ENCODE measurements around the gene NAGS.
"Not testable (repeated sequence)": the region's sequence is repeated elsewhere in the genome, so short reads cannot be mapped to it uniquely, and the experiment has no call there.

Gene NAGS

GRCh38 chr17:44014133-44014436 lies 9.7 kb downstream of the NAGS start:
- H3K4me3 ChIP-seq (ENCODE audit: control insufficient read depth, low read depth, low read length), result peak overlapping the region; percentile 99
- TF ChIP-seq, protein P1, sequence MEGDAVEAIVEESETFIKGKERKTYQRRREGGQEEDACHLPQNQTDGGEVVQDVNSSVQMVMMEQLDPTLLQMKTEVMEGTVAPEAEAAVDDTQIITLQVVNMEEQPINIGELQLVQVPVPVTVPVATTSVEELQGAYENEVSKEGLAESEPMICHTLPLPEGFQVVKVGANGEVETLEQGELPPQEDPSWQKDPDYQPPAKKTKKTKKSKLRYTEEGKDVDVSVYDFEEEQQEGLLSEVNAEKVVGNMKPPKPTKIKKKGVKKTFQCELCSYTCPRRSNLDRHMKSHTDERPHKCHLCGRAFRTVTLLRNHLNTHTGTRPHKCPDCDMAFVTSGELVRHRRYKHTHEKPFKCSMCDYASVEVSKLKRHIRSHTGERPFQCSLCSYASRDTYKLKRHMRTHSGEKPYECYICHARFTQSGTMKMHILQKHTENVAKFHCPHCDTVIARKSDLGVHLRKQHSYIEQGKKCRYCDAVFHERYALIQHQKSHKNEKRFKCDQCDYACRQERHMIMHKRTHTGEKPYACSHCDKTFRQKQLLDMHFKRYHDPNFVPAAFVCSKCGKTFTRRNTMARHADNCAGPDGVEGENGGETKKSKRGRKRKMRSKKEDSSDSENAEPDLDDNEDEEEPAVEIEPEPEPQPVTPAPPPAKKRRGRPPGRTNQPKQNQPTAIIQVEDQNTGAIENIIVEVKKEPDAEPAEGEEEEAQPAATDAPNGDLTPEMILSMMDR (IDR thresholded peaks at IDR 0.05; ENCODE audit: control insufficient read depth, insufficient read depth, low read depth, low read length, missing control alignments), result no peak
- DNase-seq (ENCODE audit: low read depth), result no peak

- TF ChIP-seq, protein P1 (IDR thresholded peaks at IDR 0.05; ENCODE audit: control insufficient read depth, insufficient read depth, low read depth, low read length, missing control alignments), result no peak
- peak; percentile 79 for DNase-seq (ENCODE audit: low read depth)
Observed at GRCh38 chr17:44014437-44015172, 10.2 kb downstream of the NAGS start, which contains the start of gene TMEM101. TSS of gene TMEM101 (minus strand) at chr17:44014963. CDS start at chr17:44014952, 11 bp downstream.

DNA sequence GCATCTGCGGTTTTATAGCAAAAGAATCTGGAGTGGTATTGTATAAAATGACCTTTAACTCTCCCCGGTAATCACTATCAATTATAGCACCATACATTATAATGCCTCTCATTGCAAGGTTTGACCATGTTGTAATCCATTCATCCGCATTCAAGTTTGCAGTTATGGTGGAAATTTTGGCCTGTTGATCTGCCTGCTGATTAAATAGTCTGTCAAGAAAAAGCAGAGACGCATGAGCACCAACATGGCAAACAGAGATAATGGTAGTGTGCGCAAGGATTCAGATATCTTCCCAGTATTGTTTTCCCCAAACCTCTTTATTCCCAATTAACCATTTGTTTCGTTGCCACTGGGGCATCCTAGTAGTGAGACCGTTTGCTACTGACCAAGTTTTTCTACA lies 16.8 kb downstream of the NAGS start:
- H3K4me3 ChIP-seq (ENCODE audit: control insufficient read depth, low read depth, low read length); DNase-seq (ENCODE audit: low read depth): not testable (repeated sequence)

More at GRCh38 chr17:44014437-44015172, 10.2 kb downstream of the NAGS start, which contains the start of gene TMEM101:
- peak within 1 kb of the TSS; percentile 99 for H3K4me3 ChIP-seq (ENCODE audit: control insufficient read depth, low read depth, low read length)

DNA sequence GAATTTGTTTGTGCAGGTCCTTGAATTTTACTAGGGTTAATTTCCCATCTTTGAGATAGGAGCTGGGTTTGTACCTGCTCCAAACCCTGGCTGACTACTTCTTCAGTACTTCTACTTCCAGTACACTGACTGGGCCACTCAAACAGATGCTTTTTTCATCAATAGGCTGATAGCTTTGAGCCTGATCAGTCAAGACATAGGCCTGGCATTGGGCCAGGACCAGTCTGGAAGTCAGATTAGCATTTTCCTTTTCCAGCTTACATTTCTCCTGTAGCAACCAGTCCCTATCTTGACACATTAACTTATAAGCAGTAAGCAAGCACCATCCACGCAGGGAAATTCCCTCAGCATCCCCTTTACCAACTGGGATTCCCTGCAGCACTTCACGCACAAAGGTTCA lies 17.8 kb downstream of the NAGS start:
- DNase-seq (ENCODE audit: low read depth), result no peak
- H3K4me3 ChIP-seq (ENCODE audit: control insufficient read depth, low read depth, low read length), result no peak overlapping the region
- TF ChIP-seq, protein P1 (IDR thresholded peaks at IDR 0.05; ENCODE audit: control insufficient read depth, insufficient read depth, low read depth, low read length, missing control alignments), result no peak

DNA sequence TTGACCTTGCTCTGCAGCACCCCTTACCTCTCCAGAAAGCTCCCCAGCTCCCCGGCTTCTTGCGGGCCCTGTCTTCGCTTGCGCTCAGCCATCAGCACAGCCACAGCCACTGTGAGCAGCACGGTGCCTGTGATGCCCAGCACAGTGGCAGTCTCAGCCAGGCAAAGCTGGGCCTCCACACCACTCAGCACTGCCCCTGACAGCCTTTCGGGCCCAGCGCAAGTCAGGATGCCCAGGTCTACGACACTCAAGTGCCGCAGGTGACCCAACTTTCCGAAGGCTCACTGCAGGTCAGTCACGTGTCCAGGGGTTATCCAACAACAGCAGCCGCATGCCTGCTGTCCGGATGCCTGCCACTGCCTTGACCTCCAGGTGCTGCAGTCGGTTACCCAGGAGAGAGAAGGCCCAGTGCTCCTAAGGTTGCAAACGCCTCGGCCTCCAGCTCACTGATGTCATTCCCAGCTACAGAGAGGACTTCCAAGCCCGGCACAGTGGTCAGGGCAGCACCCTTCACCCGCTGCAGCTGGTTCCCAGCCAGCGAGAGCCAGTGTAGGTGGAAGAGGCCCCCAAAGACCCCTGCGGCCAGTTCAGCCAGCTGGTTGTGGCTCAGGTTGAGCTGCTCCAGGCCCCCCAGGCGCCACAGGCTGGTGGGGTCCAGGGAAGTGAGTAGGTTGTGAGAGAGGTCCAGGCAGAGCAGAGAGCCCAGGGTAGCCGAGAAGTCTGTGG lies 19.3 kb downstream of the NAGS start:
- no peak overlapping the region for H3K4me3 ChIP-seq (ENCODE audit: control insufficient read depth, low read depth, low read length)
- no peak for DNase-seq (ENCODE audit: low read depth)

GRCh38 chr17:44024271-44024663 lies 19.8 kb downstream of the NAGS start:
- H3K4me3 ChIP-seq (ENCODE audit: control insufficient read depth, low read depth, low read length), result no peak overlapping the region
- TF ChIP-seq, protein P1 (IDR thresholded peaks at IDR 0.05; ENCODE audit: control insufficient read depth, insufficient read depth, low read depth, low read length, missing control alignments), result no peak
- no peak for DNase-seq (ENCODE audit: low read depth)

More for the DNA sequence above, 19.3 kb downstream of the NAGS start:
- TF ChIP-seq, protein P1 (IDR thresholded peaks at IDR 0.05; ENCODE audit: control insufficient read depth, insufficient read depth, low read depth, low read length, missing control alignments), result no peak

- no peak for DNase-seq (ENCODE audit: low read depth)
- H3K4me3 ChIP-seq (ENCODE audit: control insufficient read depth, low read depth, low read length), result no peak overlapping the region
- TF ChIP-seq, protein P1 (IDR thresholded peaks at IDR 0.05; ENCODE audit: control insufficient read depth, insufficient read depth, low read depth, low read length, missing control alignments), result no peak
Observed at GRCh38 chr17:44024853-44025252, 20.4 kb downstream of the NAGS start.
